ENCODE measurements around the gene BRD7. TPM values are rescaled to one million over a fixed set of nuclear protein-coding genes. Genes with fewer than 3 reads are reported as not detected.

BRD7 gene
- total and polyA plus RNA-seq, 10 of the 15 experiments (the other 5 are each of a cell fraction or from before 2014, with no cell fraction given) = 16.9 to 74.7 (median 52.0) TPM

DNA sequence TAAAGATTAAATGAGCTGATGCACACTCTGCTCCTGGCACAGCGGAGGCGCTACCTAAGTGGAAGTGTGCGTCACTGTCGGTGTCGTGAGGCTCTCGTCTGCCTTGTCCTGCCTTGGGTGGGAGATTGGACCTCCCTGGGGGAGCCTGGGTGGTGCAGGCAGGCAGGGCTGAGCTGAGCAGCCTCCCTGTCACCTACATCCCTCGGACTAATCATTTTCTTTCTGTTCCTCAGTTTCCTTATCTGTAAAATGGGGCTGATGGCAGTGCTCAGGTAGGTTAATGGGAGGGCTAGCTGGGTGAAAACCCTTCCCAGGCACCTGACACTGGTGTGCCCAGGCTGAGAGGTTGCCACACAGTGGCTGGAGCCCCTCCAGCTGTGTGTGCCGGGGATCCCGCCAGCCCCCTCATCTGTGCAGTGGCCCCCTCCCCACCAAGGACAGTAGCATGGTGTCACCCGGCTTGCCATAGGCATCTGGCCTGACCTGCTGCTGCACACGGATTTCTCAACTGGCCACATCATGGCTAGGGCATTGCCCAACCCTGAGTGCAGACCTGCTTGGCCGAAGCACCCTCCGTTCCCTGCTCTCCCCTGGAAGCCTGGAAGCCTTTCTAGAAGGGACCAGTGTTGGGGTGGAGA is 98.2 kb downstream of the BRD7 start:
- POLR2A ChIA-PET = interaction anchor here (0.6 kb wide), 1 partner anchor 10 kb away, joined by 7 read pairs; no protein-coding TSS in a partner anchor
- peaks cover 47% of the 10 kb centered on the region for H3K79me2 ChIP-seq (ENCODE audit: control insufficient read depth, insufficient read depth, low read length)
- DNase-seq (ENCODE audit: low read depth, low spot score) = no peak
- H3K4me3 ChIP-seq = no peak overlapping the region
- TF ChIP-seq ZSCAN29 (IDR thresholded peaks at IDR 0.05) (no peak), ZBED1 (IDR thresholded peaks at IDR 0.05; ENCODE audit: borderline replicate concordance) (no peak)
- 0 out of 4 replicates have a peak, but pooled peaks cover 0 to 2% of the 10 kb centered on the region in 2 experiments for H3K36me3 ChIP-seq (ENCODE audit: control insufficient read depth in 2 of 2, insufficient read depth in 2 of 2, low read length in 1 of 2)
- ATAC-seq = no peak
- SMC1A ChIA-PET (ENCODE audit: uncharacterized antibody, unreplicated experiment) = interaction anchor here (0.9 kb wide), 1 partner anchor 11 kb away, joined by 4 read pairs; no protein-coding TSS in a partner anchor
- RAD21 ChIA-PET (ENCODE audit: unreplicated experiment) = interaction anchor here (1.1 kb wide), 1 partner anchor 14 kb away, joined by 3 read pairs; no protein-coding TSS in a partner anchor
- no peaks in the 10 kb centered on the region for H4K20me1 ChIP-seq (ENCODE audit: control insufficient read depth, insufficient read depth)
- no peak overlapping the region for H2AFZ ChIP-seq (ENCODE audit: control insufficient read depth, low read depth, low read length)
- FAIRE-seq = no peak
- no peaks in the 10 kb centered on the region for H3K27me3 ChIP-seq (replicated peaks in 1 of 2; ENCODE audit: control insufficient read depth in 2 of 2, insufficient read depth in 2 of 2, low read length in 1 of 2)
- no peak overlapping the region for H3K9ac ChIP-seq (ENCODE audit: control insufficient read depth, insufficient read depth, low read length)
- BruUV-seq (replicated peaks) = no TSS peak
- H3K4me2 ChIP-seq (ENCODE audit: control insufficient read depth, insufficient read depth) = 0 out of 2 replicates have a peak overlapping the region, but pooled peaks have one; percentile 17
- in situ Hi-C loops (cut with MboI) (no loop called here), intact Hi-C loops (cut with micrococcal nuclease; ENCODE audit: unreplicated experiment) (loop anchor here (5.0 to 10.0 kb wide), 2 partner anchors 116 to 412 kb away; partner anchors contain the start of genes SNX20 and TENT4B)
- WGBS (ENCODE audit: insufficient coverage, insufficient replicate concordance, low lambda C conversion rate, missing lambda C conversion rate) = 97% methylated on average over 13 of the region's 13 CpGs
- peaks cover 32% of the 10 kb centered on the region for H3K4me1 ChIP-seq (ENCODE audit: control insufficient read depth, insufficient read depth, low read length)
- no peaks in the 10 kb centered on the region for H3K9me3 ChIP-seq (replicated peaks; ENCODE audit: control insufficient read depth, insufficient read depth, low read length)
- H3K27ac ChIP-seq (ENCODE audit: control insufficient read depth, insufficient read depth) = no peak overlapping the region
- CTCF ChIA-PET = interaction anchor here (1.1 to 3.2 kb wide), 2 partner anchors 9 to 412 kb away, joined by 3 to 15 read pairs; no protein-coding TSS in a partner anchor

DNA sequence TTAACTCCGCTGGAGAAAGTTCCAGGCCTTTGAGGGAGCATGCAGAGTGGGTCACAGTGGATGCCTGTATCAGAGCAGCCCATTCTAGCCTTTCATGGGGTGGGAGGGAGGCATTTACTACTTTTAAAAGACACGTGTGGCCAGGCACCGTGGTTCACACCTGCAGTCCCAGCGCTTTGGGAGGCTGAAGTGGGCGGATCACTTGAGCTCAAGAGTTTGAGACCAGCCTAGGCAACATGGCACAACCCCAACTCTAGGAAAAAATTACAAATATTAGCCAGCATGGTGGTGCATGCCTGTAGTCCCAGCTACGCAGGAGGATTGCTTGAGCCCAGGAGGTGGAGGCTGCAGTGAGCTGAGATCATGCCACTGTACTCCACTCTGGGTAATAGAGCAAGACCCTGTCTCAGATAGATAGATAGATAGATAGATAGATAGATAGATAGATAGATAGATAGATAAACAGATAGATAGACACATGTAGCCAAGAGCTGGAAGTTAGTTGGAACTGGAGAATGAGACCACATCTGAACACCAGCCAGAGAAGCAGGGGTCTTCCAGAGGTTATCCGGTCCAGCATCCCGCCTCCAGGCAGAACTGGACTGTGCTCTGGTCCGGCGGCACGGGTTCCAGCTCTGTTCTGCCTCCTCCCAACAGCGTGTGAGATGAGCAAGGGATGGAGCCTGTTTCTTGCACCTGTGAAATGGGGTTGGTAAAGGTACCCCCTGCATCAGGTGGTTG is 98.8 kb downstream of the BRD7 start:
- H3K27ac ChIP-seq (ENCODE audit: control insufficient read depth, insufficient read depth) = no peak overlapping the region
- H3K79me2 ChIP-seq (ENCODE audit: control insufficient read depth, insufficient read depth, low read length) = peaks cover 40% of the 10 kb centered on the region
- in situ Hi-C loops (cut with MboI) = no loop called here
- H3K4me1 ChIP-seq (ENCODE audit: control insufficient read depth, insufficient read depth, low read length) = peaks cover 34% of the 10 kb centered on the region
- no peaks in the 10 kb centered on the region for H3K27me3 ChIP-seq (replicated peaks in 1 of 2; ENCODE audit: control insufficient read depth in 2 of 2, insufficient read depth in 2 of 2, low read length in 1 of 2)
- no peak overlapping the region for H2AFZ ChIP-seq (ENCODE audit: control insufficient read depth, low read depth, low read length)
- no peak overlapping the region for H3K9ac ChIP-seq (ENCODE audit: control insufficient read depth, insufficient read depth, low read length)
- 0 out of 2 replicates have a peak overlapping the region, but pooled peaks have one; percentile 17 for H3K4me2 ChIP-seq (ENCODE audit: control insufficient read depth, insufficient read depth)
- ChIA-PET POLR2A (interaction anchor here (0.6 to 2.7 kb wide), 2 partner anchors 10 kb away, joined by 7 to 13 read pairs; no protein-coding TSS in a partner anchor), CTCF (interaction anchor here (0.6 to 3.2 kb wide), 4 partner anchors 10 to 536 kb away, joined by 3 to 15 read pairs (median 4); no protein-coding TSS in a partner anchor), SMC1A (ENCODE audit: uncharacterized antibody, unreplicated experiment) (interaction anchor here (0.9 kb wide), 1 partner anchor 12 kb away, joined by 4 read pairs; no protein-coding TSS in a partner anchor), RAD21 (ENCODE audit: unreplicated experiment) (interaction anchor here (1.1 kb wide), 1 partner anchor 15 kb away, joined by 3 read pairs; no protein-coding TSS in a partner anchor)
- H3K9me3 ChIP-seq (replicated peaks; ENCODE audit: control insufficient read depth, insufficient read depth, low read length) = no peaks in the 10 kb centered on the region
- intact Hi-C loops (cut with micrococcal nuclease; ENCODE audit: unreplicated experiment) = loop anchor here (5.0 to 10.0 kb wide), 2 partner anchors 115 to 412 kb away; partner anchors contain the start of genes SNX20 and TENT4B
- 93% methylated on average over 12 of the region's 12 CpGs for WGBS (ENCODE audit: insufficient coverage, insufficient replicate concordance, low lambda C conversion rate, missing lambda C conversion rate)
- no peak for ATAC-seq
- BruUV-seq (replicated peaks) = no TSS peak
- no peak for FAIRE-seq
- H3K4me3 ChIP-seq = no peak overlapping the region
- no peak for DNase-seq (ENCODE audit: low read depth, low spot score)
- no peaks in the 10 kb centered on the region for H4K20me1 ChIP-seq (ENCODE audit: control insufficient read depth, insufficient read depth)
- H3K36me3 ChIP-seq (ENCODE audit: control insufficient read depth in 2 of 2, insufficient read depth in 2 of 2, low read length in 1 of 2) = 0 out of 4 replicates have a peak, but pooled peaks cover 0 to 2% of the 10 kb centered on the region in 2 experiments
- TF ChIP-seq BMI1 (IDR thresholded peaks at IDR 0.05; ENCODE audit: borderline replicate concordance) (no peak), IKZF1 (conservative IDR thresholded peaks at IDR 0.05) (no peak), ZBED1 (IDR thresholded peaks at IDR 0.05; ENCODE audit: borderline replicate concordance) (no peak), SUPT20H (IDR thresholded peaks at IDR 0.05; ENCODE audit: borderline replicate concordance, control insufficient read depth, low read depth, low read length) (no peak), NFYB (IDR thresholded peaks at IDR 0.05; ENCODE audit: insufficient read depth, low read depth, low read length) (no peak), CEBPB (IDR thresholded peaks at IDR 0.05; ENCODE audit: borderline replicate concordance in 1 of 2, low read depth in 2 of 2, low read length in 2 of 2) (no peak), CBX3 (IDR thresholded peaks at IDR 0.05; ENCODE audit: borderline replicate concordance, low read depth) (no peak), MXI1 (IDR thresholded peaks at IDR 0.05; ENCODE audit: low read depth, low read length) (no peak)
- TF ChIP-seq, protein P1, sequence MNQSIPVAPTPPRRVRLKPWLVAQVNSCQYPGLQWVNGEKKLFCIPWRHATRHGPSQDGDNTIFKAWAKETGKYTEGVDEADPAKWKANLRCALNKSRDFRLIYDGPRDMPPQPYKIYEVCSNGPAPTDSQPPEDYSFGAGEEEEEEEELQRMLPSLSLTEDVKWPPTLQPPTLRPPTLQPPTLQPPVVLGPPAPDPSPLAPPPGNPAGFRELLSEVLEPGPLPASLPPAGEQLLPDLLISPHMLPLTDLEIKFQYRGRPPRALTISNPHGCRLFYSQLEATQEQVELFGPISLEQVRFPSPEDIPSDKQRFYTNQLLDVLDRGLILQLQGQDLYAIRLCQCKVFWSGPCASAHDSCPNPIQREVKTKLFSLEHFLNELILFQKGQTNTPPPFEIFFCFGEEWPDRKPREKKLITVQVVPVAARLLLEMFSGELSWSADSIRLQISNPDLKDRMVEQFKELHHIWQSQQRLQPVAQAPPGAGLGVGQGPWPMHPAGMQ (IDR thresholded peaks at IDR 0.05; ENCODE audit: borderline replicate concordance) = no peak
- TF ChIP-seq, protein P2, sequence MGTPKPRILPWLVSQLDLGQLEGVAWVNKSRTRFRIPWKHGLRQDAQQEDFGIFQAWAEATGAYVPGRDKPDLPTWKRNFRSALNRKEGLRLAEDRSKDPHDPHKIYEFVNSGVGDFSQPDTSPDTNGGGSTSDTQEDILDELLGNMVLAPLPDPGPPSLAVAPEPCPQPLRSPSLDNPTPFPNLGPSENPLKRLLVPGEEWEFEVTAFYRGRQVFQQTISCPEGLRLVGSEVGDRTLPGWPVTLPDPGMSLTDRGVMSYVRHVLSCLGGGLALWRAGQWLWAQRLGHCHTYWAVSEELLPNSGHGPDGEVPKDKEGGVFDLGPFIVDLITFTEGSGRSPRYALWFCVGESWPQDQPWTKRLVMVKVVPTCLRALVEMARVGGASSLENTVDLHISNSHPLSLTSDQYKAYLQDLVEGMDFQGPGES (IDR thresholded peaks at IDR 0.05) = no peak

Measured in GM12878 (cell line).